ENCODE measurements around the gene VAV2.

The VAV2 gene

DNA sequence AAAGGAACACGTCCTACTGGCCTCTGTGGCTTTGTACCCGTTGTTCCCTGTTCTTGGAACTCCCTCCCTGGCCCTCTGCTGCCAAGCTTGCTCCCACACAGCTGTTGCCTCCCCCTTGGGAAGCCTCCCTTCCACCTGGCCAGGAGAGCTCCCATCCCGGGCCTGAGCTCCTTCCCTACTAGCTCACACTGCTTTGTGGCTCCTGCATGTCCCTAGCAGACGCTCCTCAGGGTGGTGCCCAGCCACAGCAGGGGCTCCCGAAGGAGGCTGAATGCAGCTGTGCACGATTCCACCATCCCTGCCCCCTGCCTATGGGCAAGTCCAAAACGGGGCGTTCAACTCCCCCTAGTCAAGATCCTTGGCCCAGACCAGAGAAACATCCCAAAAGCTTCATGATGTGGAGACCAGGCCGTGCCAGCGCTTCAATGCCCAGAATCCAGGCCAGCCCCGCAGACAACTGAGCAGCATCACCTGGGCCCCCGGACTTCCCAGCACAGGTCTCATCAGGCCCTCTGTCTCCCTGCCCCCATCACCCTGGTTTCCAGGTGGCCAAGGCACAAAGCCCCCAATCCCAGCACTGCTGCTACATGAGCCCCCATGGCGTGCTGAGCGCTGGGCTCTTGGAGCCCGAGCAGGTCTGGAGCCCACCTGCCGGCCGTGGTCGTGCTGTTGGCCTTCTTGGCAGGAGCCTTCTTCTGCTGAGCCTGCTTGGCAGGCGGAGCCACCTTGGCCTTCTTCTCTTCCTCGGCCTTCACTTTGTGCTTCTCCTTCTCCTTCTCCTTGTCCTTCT, 47.5 kb upstream of the VAV2 start:
- no peak overlapping the region for H3K27ac ChIP-seq (ENCODE audit: poor library complexity, severe bottlenecking)
- no peaks in the 10 kb centered on the region for H3K4me1 ChIP-seq (ENCODE audit: insufficient read depth, poor library complexity, severe bottlenecking)
- H3K9me3 ChIP-seq (ENCODE audit: severe bottlenecking): no peaks in the 10 kb centered on the region
- TF ChIP-seq, protein P1, sequence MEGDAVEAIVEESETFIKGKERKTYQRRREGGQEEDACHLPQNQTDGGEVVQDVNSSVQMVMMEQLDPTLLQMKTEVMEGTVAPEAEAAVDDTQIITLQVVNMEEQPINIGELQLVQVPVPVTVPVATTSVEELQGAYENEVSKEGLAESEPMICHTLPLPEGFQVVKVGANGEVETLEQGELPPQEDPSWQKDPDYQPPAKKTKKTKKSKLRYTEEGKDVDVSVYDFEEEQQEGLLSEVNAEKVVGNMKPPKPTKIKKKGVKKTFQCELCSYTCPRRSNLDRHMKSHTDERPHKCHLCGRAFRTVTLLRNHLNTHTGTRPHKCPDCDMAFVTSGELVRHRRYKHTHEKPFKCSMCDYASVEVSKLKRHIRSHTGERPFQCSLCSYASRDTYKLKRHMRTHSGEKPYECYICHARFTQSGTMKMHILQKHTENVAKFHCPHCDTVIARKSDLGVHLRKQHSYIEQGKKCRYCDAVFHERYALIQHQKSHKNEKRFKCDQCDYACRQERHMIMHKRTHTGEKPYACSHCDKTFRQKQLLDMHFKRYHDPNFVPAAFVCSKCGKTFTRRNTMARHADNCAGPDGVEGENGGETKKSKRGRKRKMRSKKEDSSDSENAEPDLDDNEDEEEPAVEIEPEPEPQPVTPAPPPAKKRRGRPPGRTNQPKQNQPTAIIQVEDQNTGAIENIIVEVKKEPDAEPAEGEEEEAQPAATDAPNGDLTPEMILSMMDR (IDR thresholded peaks at IDR 0.05; ENCODE audit: poor library complexity, severe bottlenecking): no peak
- peaks cover 87% of the 10 kb centered on the region for H3K36me3 ChIP-seq (ENCODE audit: low read depth)
- no peak for ATAC-seq (ENCODE audit: low read depth)
- no peaks in the 10 kb centered on the region for H3K27me3 ChIP-seq (ENCODE audit: insufficient read depth, poor library complexity, severe bottlenecking)
- H3K4me3 ChIP-seq (ENCODE audit: severe bottlenecking): no peak overlapping the region
- DNase-seq (ENCODE audit: low spot score): no peak

DNA sequence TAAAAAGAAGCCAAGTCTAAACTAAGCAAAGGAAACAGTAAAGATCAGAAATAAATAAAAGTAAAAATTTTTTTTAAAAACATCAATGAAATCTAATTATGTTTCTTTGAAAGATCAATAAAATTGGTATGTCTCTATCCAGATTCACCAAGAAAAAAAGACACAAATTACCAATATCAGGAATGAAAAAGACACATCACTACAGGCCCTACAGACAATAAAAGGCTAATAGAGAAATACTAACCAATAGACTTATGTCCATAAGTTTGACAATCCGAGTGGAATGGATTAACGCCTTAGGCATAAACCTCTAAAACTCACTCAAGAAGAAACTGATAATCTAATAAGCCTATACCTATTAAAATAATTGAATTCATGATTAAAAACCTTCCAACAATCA, 45.5 kb upstream of the VAV2 start:
- TF ChIP-seq, protein P1 (IDR thresholded peaks at IDR 0.05; ENCODE audit: poor library complexity, severe bottlenecking): no peak

GRCh38 chr9:134036130-134036529, 44.0 kb upstream of the VAV2 start:
- H3K27me3 ChIP-seq (ENCODE audit: insufficient read depth, poor library complexity, severe bottlenecking): no peaks in the 10 kb centered on the region
- H3K4me1 ChIP-seq (ENCODE audit: insufficient read depth, poor library complexity, severe bottlenecking): no peaks in the 10 kb centered on the region
- H3K27ac ChIP-seq (ENCODE audit: poor library complexity, severe bottlenecking): no peak overlapping the region
- TF ChIP-seq, protein P1 (IDR thresholded peaks at IDR 0.05; ENCODE audit: poor library complexity, severe bottlenecking): no peak
- no peak overlapping the region for H3K4me3 ChIP-seq (ENCODE audit: severe bottlenecking)
- DNase-seq (ENCODE audit: low spot score): no peak
- ATAC-seq (ENCODE audit: low read depth): no peak
- peaks cover 86% of the 10 kb centered on the region for H3K36me3 ChIP-seq (ENCODE audit: low read depth)
- H3K9me3 ChIP-seq (ENCODE audit: severe bottlenecking): no peaks in the 10 kb centered on the region

More for the DNA sequence above, 45.5 kb upstream of the VAV2 start:
- Histone ChIP-seq H3K27me3 (ENCODE audit: insufficient read depth, poor library complexity, severe bottlenecking) (no peaks in the 10 kb centered on the region), H3K4me3 (ENCODE audit: severe bottlenecking) (no peak overlapping the region), H3K27ac (ENCODE audit: poor library complexity, severe bottlenecking) (no peak overlapping the region), H3K9me3 (ENCODE audit: severe bottlenecking) (no peaks in the 10 kb centered on the region), H3K4me1 (ENCODE audit: insufficient read depth, poor library complexity, severe bottlenecking) (no peaks in the 10 kb centered on the region), H3K36me3 (ENCODE audit: low read depth) (peaks cover 90% of the 10 kb centered on the region)
- no peak for ATAC-seq (ENCODE audit: low read depth)
- DNase-seq (ENCODE audit: low spot score): no peak

DNA sequence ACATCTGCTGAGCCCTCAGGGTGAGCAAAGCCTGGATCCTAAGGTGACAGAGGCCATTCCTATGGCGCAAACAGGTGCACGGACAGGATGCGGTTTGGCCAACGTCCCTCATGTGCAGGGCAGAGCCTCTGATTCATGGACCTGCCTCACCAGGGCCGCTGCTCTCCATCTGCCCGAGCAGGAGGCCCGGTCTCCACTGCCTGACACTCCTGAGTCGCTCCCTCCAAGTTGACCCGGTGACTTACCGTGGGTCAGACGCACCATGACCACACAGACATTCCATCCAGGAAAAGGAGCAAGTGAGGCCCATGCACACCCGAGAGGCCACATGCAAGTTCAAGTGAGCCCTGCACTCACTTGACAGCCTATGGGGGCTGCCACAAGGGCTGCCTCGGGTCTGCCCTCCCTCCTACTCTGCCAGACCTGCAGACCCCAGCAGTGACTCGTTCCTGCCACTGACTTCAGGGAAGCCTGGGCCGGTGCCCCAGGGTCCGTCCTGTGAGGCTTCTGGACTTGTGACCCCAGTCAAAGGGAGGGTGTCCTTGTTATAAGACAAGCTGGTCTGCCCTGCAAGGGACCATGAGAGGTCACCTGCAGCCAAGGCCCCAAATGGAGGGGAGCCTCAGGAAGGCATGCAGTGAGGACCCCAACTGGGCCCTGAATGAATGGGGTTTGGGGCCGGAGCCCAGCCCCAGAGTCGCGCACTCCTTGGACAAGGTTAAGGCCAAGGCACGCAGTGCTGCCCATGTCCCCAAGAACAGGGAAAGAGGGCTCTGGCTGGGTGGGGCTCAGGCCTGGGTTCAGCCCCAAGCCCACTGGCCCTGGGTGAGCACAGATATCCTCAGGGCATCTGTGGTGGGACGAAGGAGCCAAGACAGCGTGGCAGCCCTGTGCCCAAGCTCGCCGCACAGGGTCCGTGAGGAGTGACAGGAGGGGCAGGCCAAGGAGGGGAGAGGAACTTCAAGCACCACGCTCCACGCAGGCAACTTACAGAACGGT, 43.2 kb upstream of the VAV2 start:
- Histone ChIP-seq H3K27ac (ENCODE audit: poor library complexity, severe bottlenecking) (no peak overlapping the region), H3K4me3 (ENCODE audit: severe bottlenecking) (no peak overlapping the region), H3K27me3 (ENCODE audit: insufficient read depth, poor library complexity, severe bottlenecking) (no peaks in the 10 kb centered on the region), H3K4me1 (ENCODE audit: insufficient read depth, poor library complexity, severe bottlenecking) (no peaks in the 10 kb centered on the region), H3K36me3 (ENCODE audit: low read depth) (peaks cover 78% of the 10 kb centered on the region), H3K9me3 (ENCODE audit: severe bottlenecking) (no peaks in the 10 kb centered on the region)
- ATAC-seq (ENCODE audit: low read depth) (no peak), DNase-seq (ENCODE audit: low spot score) (peak; percentile 57)
- TF ChIP-seq, protein P1 (IDR thresholded peaks at IDR 0.05; ENCODE audit: poor library complexity, severe bottlenecking): no peak
